Effector memory CD8-positive, alpha-beta T cell (primary cell): ENCODE results near the gene PEG3.

Source experiments
- ATAC-seq: fragments of 150-1000 bp; cut with Tn5 transposase; replicated peaks from 2 replicates; pipeline ENCODE4 v1.10.0; 2021; ENCODE audit warnings: mild to moderate bottlenecking, moderate library complexity
- DNase-seq, 3 experiments: peaks; one replicate each; pipeline ENCODE4 v3.0.0; 2021
- H3K27ac Mint-ChIP-seq, 2 donors: one replicate each; pipeline ENCODE4 v1.8.0; 2022; ENCODE audit warnings: mild to moderate bottlenecking in 2 of 2, mixed read lengths in 2 of 2, moderate library complexity in 2 of 2
- H3K27me3 Mint-ChIP-seq, 2 donors: one replicate each; pipeline ENCODE4 v1.8.0; 2022; ENCODE audit warnings: mixed read lengths in 2 of 2
- H3K36me3 Mint-ChIP-seq: one replicate; pipeline ENCODE4 v1.8.0; 2022; ENCODE audit warnings: mild to moderate bottlenecking, moderate library complexity, mixed read lengths; ENCODE audit not compliant: insufficient read depth
- H3K4me1 Mint-ChIP-seq, 2 donors: one replicate each; pipeline ENCODE4 v1.8.0; 2022; ENCODE audit warnings: low read depth in 2 of 2, mixed read lengths in 2 of 2
- H3K4me3 Mint-ChIP-seq, 2 donors: one replicate each; pipeline ENCODE4 v1.8.0; 2022; ENCODE audit warnings: mild to moderate bottlenecking in 2 of 2, mixed read lengths in 2 of 2, moderate library complexity in 2 of 2
- H3K9me3 Mint-ChIP-seq, 2 donors: one replicate each; pipeline ENCODE4 v1.8.0; 2022; ENCODE audit warnings: mixed read lengths in 2 of 2
- total RNA-seq, 9 experiments: gene quantifications; one replicate each; lab custom pipeline; 2026; lab: John Stamatoyannopoulos, UW

Gene PEG3
- 0 to 0.96 (median 0) reads per million in 9 experiments for total RNA-seq

DNA sequence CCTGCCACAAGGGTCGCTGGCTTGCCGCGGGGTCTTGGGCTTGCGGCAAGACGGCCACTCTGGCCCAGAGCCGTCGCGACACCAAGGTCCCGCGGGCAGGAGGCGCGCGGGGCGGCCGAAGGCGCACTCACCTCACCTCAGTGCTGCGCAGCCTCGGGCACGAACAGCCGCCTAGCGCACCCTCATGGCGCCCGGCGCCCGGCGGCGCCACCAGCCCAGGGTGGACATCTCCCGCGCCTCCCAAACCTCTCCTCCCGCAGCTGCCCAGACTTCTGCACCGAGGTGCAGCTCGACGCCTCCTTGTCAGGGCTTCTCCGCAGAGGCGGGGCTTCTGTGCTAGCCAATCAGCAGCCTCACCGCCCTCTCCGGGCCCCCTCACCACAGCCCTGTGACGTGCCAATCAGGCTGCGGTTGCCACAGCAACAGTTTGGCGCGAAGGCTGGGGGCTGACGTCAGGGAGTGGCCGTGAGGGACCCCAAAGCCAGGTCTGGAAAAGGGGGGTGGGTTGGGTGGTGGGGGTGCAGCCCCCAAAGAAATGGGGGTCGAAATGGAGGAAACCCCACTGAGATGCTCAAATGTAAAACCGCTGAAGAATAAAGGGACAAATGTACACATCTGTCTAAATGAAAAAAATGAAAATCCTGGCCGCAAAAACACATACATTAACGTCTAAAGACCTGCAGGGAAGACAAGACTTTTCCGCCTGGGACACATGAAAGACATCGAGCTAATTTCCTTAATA is at the start of gene PEG3, which contains the start of gene ZIM2:
TSS of gene PEG3 (minus strand) at position 276 of the 742 bp plus-strand sequence. CDS start 16,071 bp downstream, outside the sequence.
TSS of gene ZIM2 (minus strand) at position 276 of the 742 bp plus-strand sequence. CDS start 16,449 bp downstream, outside the sequence.
- H3K27ac Mint-ChIP-seq: no peak within 1 kb of the TSS
- H3K4me3 Mint-ChIP-seq: no peak within 1 kb of the TSS
- no peak for ATAC-seq
- H3K4me1 Mint-ChIP-seq: peaks cover 0 to 4% of the 10 kb centered on the region in 2 donors
- peaks cover 13 to 16% of the 10 kb centered on the region in 2 donors for H3K9me3 Mint-ChIP-seq
- no peaks in the 10 kb centered on the region for H3K36me3 Mint-ChIP-seq
- DNase-seq: no peak
- peaks cover 10 to 18% of the 10 kb centered on the region in 2 donors for H3K27me3 Mint-ChIP-seq

- Mint-ChIP-seq H3K27ac (no peak overlapping the region), H3K4me1 (no peaks in the 10 kb centered on the region), H3K4me3 (no peak overlapping the region), H3K27me3 (no peaks in the 10 kb centered on the region), H3K36me3 (no peaks in the 10 kb centered on the region), H3K9me3 (peaks cover 8 to 23% of the 10 kb centered on the region in 2 donors)
- ATAC-seq (no peak), DNase-seq (no peak)
Measured at GRCh38 chr19:56885173-56885985, 44.9 kb upstream of the PEG3 start.

- ATAC-seq (no peak), DNase-seq (no peak)
- Mint-ChIP-seq H3K9me3 (peaks cover 6 to 27% of the 10 kb centered on the region in 2 donors), H3K4me3 (no peak overlapping the region), H3K27ac (no peak overlapping the region), H3K36me3 (no peaks in the 10 kb centered on the region), H3K27me3 (no peaks in the 10 kb centered on the region), H3K4me1 (no peaks in the 10 kb centered on the region)
Measured at GRCh38 chr19:56884441-56884840, 43.9 kb upstream of the PEG3 start.

DNA sequence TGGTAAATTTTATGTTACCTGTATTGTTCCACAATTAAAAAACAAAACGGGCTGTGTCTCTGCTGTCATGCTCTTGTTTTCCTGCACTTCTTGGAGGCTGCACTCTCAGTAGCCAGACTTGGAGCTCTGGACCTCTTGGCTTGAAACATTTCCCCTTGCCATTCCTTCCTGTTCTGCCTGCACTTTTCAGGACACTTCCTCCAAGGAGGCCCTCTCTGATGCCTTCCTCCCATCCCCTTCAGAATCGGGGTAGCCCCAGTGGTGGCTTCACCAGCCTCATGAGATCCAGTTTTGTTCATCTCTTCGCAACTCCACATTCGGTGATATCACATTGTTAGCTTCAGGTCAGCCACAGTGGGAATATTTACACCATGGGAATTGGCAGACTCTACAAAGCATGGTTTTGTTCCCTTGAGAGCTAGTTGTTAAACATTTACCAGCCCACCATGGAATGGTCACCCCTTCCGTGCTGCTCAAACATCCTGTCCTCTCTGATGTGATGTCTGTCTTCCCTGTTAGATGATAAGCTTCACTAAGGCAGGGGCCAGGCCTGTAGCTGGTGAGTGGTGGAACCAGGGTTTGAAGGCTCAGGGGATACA is 40.2 kb upstream of the PEG3 start:
- H3K4me3 Mint-ChIP-seq: no peak overlapping the region
- H3K9me3 Mint-ChIP-seq: peaks cover 10 to 22% of the 10 kb centered on the region in 2 donors

GRCh38 chr19:56877069-56877715 is 36.7 kb upstream of the PEG3 start:
- Mint-ChIP-seq H3K27ac (no peak overlapping the region), H3K36me3 (no peaks in the 10 kb centered on the region)

More for the DNA sequence above, 40.2 kb upstream of the PEG3 start:
- H3K4me1 Mint-ChIP-seq: no peaks in the 10 kb centered on the region
- no peaks in the 10 kb centered on the region for H3K36me3 Mint-ChIP-seq
- H3K27ac Mint-ChIP-seq: no peak overlapping the region
- DNase-seq (no peak), ATAC-seq (no peak)
- no peaks in the 10 kb centered on the region for H3K27me3 Mint-ChIP-seq

DNA sequence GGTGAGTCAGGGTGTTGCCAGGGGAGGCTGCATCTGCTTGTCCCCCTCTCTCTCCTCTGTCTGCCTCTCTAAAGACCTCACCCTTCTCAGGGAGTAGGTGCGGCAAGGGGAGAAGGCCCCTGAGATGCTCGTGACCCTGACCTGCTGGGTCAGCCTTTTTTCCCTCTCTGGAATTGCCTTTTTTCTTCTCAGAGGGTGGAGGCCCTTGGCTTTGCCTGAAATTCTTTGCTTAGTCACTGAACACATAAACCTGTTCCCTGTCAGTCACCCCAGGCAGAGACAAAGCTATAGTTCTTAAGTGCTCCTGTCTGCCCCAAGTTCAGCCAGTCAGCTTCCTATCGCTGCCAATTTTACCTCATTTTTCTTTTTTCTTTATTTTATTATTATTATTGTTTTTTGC is 35.2 kb upstream of the PEG3 start:
- ATAC-seq (no peak), DNase-seq (no peak)
- Mint-ChIP-seq H3K4me3 (no peak overlapping the region), H3K36me3 (no peaks in the 10 kb centered on the region), H3K4me1 (no peaks in the 10 kb centered on the region), H3K27ac (no peak overlapping the region), H3K9me3 (peaks cover 27 to 39% of the 10 kb centered on the region in 2 donors), H3K27me3 (no peaks in the 10 kb centered on the region)

More at GRCh38 chr19:56877069-56877715, 36.7 kb upstream of the PEG3 start:
- no peak for DNase-seq
- no peaks in the 10 kb centered on the region for H3K4me1 Mint-ChIP-seq
- no peaks in the 10 kb centered on the region for H3K27me3 Mint-ChIP-seq
- no peak for ATAC-seq
- peaks cover 24 to 41% of the 10 kb centered on the region in 2 donors for H3K9me3 Mint-ChIP-seq
- no peak overlapping the region for H3K4me3 Mint-ChIP-seq

GRCh38 chr19:56874530-56874929 is 34.0 kb upstream of the PEG3 start:
- H3K36me3 Mint-ChIP-seq: no peaks in the 10 kb centered on the region
- H3K27ac Mint-ChIP-seq: no peak overlapping the region
- H3K9me3 Mint-ChIP-seq: peaks cover 34 to 39% of the 10 kb centered on the region in 2 donors
- H3K27me3 Mint-ChIP-seq: no peaks in the 10 kb centered on the region
- ATAC-seq (no peak), DNase-seq (no peak)
- no peaks in the 10 kb centered on the region for H3K4me1 Mint-ChIP-seq
- H3K4me3 Mint-ChIP-seq: no peak overlapping the region

DNA sequence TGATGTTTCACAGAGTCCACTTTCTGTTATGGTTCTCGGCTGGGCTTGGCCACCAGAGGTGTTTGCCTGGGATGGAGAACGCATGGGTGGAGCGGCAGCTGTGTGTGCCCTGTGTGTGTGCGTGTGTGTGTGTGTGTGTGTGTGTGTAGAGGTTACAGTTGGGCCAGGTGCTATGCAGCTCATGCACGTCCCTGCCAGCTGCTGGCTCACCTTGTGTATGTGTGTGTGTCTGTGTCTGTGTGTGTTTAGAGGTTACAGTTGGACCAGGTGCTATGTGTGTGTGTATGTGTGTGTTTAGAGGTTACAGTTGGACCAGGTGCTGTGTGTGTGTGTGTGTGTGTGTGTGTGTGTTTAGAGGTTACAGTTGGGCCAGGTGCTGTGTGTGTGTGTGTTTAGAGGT is 33.0 kb upstream of the PEG3 start:
- Mint-ChIP-seq H3K27ac (no peak overlapping the region), H3K36me3 (no peaks in the 10 kb centered on the region), H3K27me3 (no peaks in the 10 kb centered on the region), H3K4me1 (no peaks in the 10 kb centered on the region), H3K4me3 (no peak overlapping the region), H3K9me3 (peaks cover 32 to 44% of the 10 kb centered on the region in 2 donors)
- no peak for DNase-seq
- ATAC-seq: no peak

GRCh38 chr19:56869886-56870285 is 29.4 kb upstream of the PEG3 start:
- no peak overlapping the region for H3K27ac Mint-ChIP-seq
- H3K9me3 Mint-ChIP-seq: peaks cover 23 to 50% of the 10 kb centered on the region in 2 donors
- no peaks in the 10 kb centered on the region for H3K27me3 Mint-ChIP-seq
- ATAC-seq (no peak), DNase-seq (no peak)
- H3K4me3 Mint-ChIP-seq: no peak overlapping the region
- no peaks in the 10 kb centered on the region for H3K36me3 Mint-ChIP-seq
- H3K4me1 Mint-ChIP-seq: no peaks in the 10 kb centered on the region

DNA sequence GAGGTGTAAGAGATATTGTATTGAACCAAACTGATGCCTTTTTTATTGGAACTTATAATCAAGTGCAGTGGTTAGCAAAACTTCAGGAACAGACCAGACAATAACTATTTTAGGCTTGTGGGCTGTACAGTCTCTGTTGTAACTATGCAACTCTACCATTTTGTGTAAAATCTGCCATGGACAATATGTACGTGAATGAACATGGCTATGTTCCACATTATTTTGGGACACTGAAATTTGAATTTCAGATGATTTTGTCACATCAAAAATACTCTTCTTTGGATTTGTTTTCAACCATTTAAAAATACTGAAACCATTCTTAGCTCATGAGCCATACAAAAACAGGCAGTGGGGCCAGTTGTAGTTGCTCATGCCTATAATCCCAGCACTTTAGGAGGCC is 27.9 kb upstream of the PEG3 start:
- ATAC-seq: no peak
- no peak overlapping the region for H3K4me3 Mint-ChIP-seq

DNA sequence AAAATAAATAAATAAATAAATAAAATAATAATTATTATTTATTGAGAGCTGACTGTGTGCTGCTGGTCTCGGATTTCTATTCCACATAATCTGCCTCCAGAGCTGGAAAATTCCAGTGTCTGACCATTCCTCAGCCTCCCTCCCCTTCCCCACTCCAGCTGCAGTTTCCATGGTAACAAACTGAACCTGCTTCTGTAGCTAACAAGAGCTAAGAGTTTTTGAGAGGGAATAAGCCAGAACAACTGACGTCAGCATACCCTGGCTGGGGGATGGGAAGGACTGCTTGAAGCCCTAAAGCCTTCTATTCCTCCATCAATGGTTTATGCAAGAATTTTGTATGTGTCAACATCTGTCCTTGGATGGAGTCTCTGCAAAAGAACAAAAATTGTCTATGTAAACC is 26.0 kb upstream of the PEG3 start:
- DNase-seq (no peak), ATAC-seq (no peak)
- no peak overlapping the region for H3K27ac Mint-ChIP-seq
- no peaks in the 10 kb centered on the region for H3K36me3 Mint-ChIP-seq
- no peaks in the 10 kb centered on the region for H3K27me3 Mint-ChIP-seq
- H3K9me3 Mint-ChIP-seq: peaks cover 15 to 34% of the 10 kb centered on the region in 2 donors
- H3K4me3 Mint-ChIP-seq: no peak overlapping the region
- no peaks in the 10 kb centered on the region for H3K4me1 Mint-ChIP-seq

More for the DNA sequence above, 27.9 kb upstream of the PEG3 start:
- Mint-ChIP-seq H3K27me3 (no peaks in the 10 kb centered on the region), H3K27ac (no peak overlapping the region), H3K4me1 (no peaks in the 10 kb centered on the region), H3K36me3 (no peaks in the 10 kb centered on the region), H3K9me3 (peaks cover 21 to 38% of the 10 kb centered on the region in 2 donors)
- no peak for DNase-seq

DNA sequence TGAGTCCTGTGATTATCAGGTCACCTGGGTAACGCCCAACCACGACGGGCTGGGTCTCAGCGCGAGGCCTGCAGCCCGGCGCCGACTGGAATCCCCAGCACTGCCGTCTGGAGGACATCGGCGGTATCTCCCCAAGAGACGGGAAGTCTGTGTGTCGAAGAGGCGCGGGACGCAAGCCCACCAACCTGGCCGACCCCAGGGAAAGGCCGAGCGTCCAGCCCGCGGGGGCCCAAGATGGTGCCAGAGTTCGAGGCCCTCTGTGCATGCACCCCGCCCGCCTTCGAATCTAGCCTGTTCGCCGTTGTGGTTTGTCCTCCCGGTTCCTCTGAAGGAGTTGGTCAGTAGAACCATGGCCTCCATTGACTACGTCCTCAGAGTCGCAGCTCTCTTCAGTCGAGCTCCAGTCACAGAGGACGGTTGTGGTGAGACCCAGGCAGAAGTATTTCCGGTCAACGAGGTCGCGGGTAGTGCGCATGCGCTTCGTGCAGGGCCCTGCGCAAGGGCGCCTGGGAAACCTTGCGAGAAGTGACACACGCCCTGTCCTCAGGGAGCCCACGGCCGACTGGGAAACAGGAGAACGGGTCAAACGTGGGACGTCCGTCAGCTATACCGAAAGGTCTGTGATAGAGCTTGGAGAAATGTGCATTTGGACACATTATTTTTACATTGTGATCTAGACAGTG is 24.1 kb upstream of the PEG3 start:
- ATAC-seq (no peak), DNase-seq (no peak)
- Mint-ChIP-seq H3K4me1 (no peaks in the 10 kb centered on the region), H3K27ac (no peak overlapping the region), H3K36me3 (no peaks in the 10 kb centered on the region), H3K27me3 (no peaks in the 10 kb centered on the region), H3K4me3 (no peak overlapping the region), H3K9me3 (peaks cover 8 to 19% of the 10 kb centered on the region in 2 donors)
